Stimulated activated naive CD8-positive, alpha-beta T cell treated with anti-CD3 and anti-CD28 coated beads, Interleukin-15, amount 100 ng/mL, for 72 hours (primary cell): Measurements from ENCODE around the gene SWSAP1.
"Not testable (repeated sequence)": the region's sequence is repeated elsewhere in the genome, so short reads cannot be mapped to it uniquely, and the experiment has no call there.

Experiments
- ATAC-seq: fragments of 150-1000 bp; cut with Tn5 transposase; 2 replicates; pipeline ENCODE4 v1.10.0; 2021; ENCODE audit warnings: mild to moderate bottlenecking, moderate library complexity
- DNase-seq, 2 donors: peaks; one replicate each; pipeline ENCODE4 v3.0.0; 2021 to 2022
- H3K27ac Mint-ChIP-seq, 2 donors: one replicate each; pipeline ENCODE4 v1.8.0; 2022; ENCODE audit warnings: mild to moderate bottlenecking in 2 of 2, mixed read lengths in 2 of 2, moderate library complexity in 2 of 2
- H3K27me3 Mint-ChIP-seq: one replicate; pipeline ENCODE4 v1.8.0; 2022; ENCODE audit warnings: mixed read lengths
- H3K4me1 Mint-ChIP-seq: one replicate; pipeline ENCODE4 v1.8.0; 2022; ENCODE audit warnings: mild to moderate bottlenecking, mixed read lengths
- H3K4me3 Mint-ChIP-seq, 2 donors: one replicate each; pipeline ENCODE4 v1.8.0; 2022; ENCODE audit warnings: mild to moderate bottlenecking in 2 of 2, mixed read lengths in 2 of 2, moderate library complexity in 1 of 2
- H3K9me3 Mint-ChIP-seq, 2 donors: one replicate each; pipeline ENCODE4 v1.8.0; 2022; ENCODE audit warnings: mixed read lengths in 2 of 2

Gene SWSAP1

GRCh38 chr19:11406703-11407236, 32.3 kb downstream of the SWSAP1 start:
- not testable (repeated sequence) for DNase-seq, H3K4me3 Mint-ChIP-seq, H3K9me3 Mint-ChIP-seq, H3K27ac Mint-ChIP-seq, ATAC-seq, H3K4me1 Mint-ChIP-seq
- peaks cover 32% of the 10 kb centered on the region for H3K27me3 Mint-ChIP-seq

GRCh38 chr19:11408591-11408990, 34.1 kb downstream of the SWSAP1 start:
- H3K4me1 Mint-ChIP-seq, result peaks cover 6% of the 10 kb centered on the region
- H3K27me3 Mint-ChIP-seq, result peaks cover 32% of the 10 kb centered on the region
- H3K27ac Mint-ChIP-seq, result no peak overlapping the region
- H3K4me3 Mint-ChIP-seq, result no peak overlapping the region
- no peaks in the 10 kb centered on the region for H3K9me3 Mint-ChIP-seq
- ATAC-seq (no peak), DNase-seq (no peak)

GRCh38 chr19:11410682-11411081, 36.2 kb downstream of the SWSAP1 start:
- Mint-ChIP-seq H3K27ac (no peak overlapping the region), H3K27me3 (peaks cover 35% of the 10 kb centered on the region), H3K4me1 (peaks cover 6% of the 10 kb centered on the region), H3K9me3 (no peaks in the 10 kb centered on the region), H3K4me3 (no peak overlapping the region)
- DNase-seq, result no peak
- ATAC-seq, result no peak

GRCh38 chr19:11414544-11414943, 40.1 kb downstream of the SWSAP1 start:
- Mint-ChIP-seq H3K27ac (no peak overlapping the region), H3K9me3 (no peaks in the 10 kb centered on the region), H3K27me3 (peaks cover 41% of the 10 kb centered on the region), H3K4me1 (peaks cover 14% of the 10 kb centered on the region), H3K4me3 (no peak overlapping the region)
- ATAC-seq, result no peak
- DNase-seq, result no peak

GRCh38 chr19:11416346-11417052, 42.0 kb downstream of the SWSAP1 start:
- Mint-ChIP-seq H3K4me3 (no peak overlapping the region), H3K27ac (no peak overlapping the region), H3K4me1 (peaks cover 29% of the 10 kb centered on the region), H3K27me3 (peaks cover 60% of the 10 kb centered on the region), H3K9me3 (no peaks in the 10 kb centered on the region)
- no peak for ATAC-seq
- DNase-seq, result no peak

DNA sequence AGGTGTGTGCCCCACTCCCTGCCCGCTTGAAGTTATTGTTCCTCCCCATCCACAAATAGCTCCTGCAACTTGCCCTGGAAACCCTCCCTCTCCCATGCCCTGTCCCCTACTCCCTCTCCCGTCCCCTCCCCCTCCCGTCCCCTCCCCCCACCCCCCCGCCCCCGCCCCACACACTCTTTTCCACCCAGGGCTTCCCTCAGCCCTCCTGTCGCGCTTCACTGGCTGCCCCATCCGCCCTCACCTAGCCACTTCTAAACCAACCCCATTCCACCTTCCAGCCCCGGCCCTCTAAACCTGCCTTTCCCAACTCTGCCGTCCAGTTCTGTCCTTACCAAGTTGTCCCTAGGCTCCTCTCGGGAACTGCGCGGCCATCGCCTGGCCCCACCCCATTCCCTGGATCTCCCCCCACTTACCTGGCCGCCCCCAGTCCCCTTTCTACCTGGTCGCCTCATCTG, 43.7 kb downstream of the SWSAP1 start:
- H3K9me3 Mint-ChIP-seq, result no peaks in the 10 kb centered on the region
- DNase-seq (no peak), ATAC-seq (no peak)
- peaks cover 76% of the 10 kb centered on the region for H3K27me3 Mint-ChIP-seq
- no peak overlapping the region for H3K27ac Mint-ChIP-seq
- H3K4me1 Mint-ChIP-seq, result peaks cover 45% of the 10 kb centered on the region
- H3K4me3 Mint-ChIP-seq, result no peak overlapping the region

- Mint-ChIP-seq H3K4me3 (peak within 1 kb of the TSS in 1 of 2 donors; percentile 62), H3K4me1 (peaks cover 52% of the 10 kb centered on the region), H3K27me3 (peaks cover 84% of the 10 kb centered on the region), H3K9me3 (no peaks in the 10 kb centered on the region), H3K27ac (no peak within 1 kb of the TSS)
- ATAC-seq, result no peak
- DNase-seq, result no peak
Observed at GRCh38 chr19:11418549-11419506, 44.4 kb downstream of the SWSAP1 start, which contains the start of gene RGL3. Gene RGL3, minus strand, starts transcription at chr19:11419314. Its CDS starts 36 bp downstream, at chr19:11419278.

DNA sequence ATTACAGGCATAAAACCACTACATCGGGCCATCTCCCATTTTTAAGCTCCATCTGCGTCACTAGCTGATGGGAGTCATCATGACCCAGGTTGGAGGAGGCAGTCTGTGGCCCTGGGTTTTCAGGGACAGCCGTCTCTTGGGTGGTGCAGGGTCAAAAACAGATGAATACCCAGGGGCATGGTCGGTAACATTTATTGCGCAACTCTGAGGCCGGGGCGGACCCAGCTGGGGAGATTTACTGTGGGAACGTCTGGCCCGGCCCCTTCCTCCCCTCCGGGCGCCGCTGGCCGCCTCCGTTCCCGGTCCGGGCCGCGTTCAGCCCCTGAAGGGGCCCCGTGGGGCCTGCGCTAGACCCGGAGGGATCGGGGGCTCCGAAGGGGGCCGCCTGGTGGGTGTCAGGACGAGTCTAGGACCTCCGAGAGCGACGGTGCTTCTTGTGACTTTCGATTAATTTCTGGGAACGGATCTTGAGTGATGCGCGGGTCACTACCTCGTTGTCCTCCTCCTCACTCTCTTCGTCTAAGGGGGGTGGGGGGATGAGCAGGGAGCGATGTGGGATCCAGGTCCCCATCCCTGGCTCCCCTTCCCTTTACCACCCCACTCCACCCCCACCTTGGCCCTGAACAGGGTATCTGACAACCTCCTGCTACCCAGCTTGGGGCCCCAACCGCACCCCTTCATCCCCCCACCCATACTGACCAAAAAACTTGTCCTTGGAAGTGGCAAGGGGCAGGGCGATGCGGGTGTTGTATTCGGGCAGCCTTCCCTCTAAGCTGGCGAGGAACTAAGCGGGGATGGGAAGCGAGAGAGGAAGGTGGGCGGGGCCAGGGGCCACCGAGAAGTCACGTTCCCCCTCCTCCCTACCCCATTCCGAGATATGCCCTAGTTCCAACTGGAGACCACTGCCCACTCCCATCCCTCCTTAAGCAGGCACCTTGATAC, 46.2 kb downstream of the SWSAP1 start:
- no peak overlapping the region for H3K27ac Mint-ChIP-seq
- H3K4me3 Mint-ChIP-seq, result peak overlapping the region; percentile 66 to 87
- peaks cover 55% of the 10 kb centered on the region for H3K4me1 Mint-ChIP-seq
- no peaks in the 10 kb centered on the region for H3K9me3 Mint-ChIP-seq
- peaks cover 87% of the 10 kb centered on the region for H3K27me3 Mint-ChIP-seq
- DNase-seq (no peak), ATAC-seq (no peak)

GRCh38 chr19:11421371-11422098, 47.1 kb downstream of the SWSAP1 start:
- Mint-ChIP-seq H3K4me3 (peak overlapping the region; percentile 66 to 87), H3K4me1 (peaks cover 55% of the 10 kb centered on the region), H3K27me3 (peaks cover 81% of the 10 kb centered on the region), H3K9me3 (no peaks in the 10 kb centered on the region), H3K27ac (no peak overlapping the region)
- ATAC-seq, result peak; percentile 58
- DNase-seq, result peak; percentile 50 to 56

DNA sequence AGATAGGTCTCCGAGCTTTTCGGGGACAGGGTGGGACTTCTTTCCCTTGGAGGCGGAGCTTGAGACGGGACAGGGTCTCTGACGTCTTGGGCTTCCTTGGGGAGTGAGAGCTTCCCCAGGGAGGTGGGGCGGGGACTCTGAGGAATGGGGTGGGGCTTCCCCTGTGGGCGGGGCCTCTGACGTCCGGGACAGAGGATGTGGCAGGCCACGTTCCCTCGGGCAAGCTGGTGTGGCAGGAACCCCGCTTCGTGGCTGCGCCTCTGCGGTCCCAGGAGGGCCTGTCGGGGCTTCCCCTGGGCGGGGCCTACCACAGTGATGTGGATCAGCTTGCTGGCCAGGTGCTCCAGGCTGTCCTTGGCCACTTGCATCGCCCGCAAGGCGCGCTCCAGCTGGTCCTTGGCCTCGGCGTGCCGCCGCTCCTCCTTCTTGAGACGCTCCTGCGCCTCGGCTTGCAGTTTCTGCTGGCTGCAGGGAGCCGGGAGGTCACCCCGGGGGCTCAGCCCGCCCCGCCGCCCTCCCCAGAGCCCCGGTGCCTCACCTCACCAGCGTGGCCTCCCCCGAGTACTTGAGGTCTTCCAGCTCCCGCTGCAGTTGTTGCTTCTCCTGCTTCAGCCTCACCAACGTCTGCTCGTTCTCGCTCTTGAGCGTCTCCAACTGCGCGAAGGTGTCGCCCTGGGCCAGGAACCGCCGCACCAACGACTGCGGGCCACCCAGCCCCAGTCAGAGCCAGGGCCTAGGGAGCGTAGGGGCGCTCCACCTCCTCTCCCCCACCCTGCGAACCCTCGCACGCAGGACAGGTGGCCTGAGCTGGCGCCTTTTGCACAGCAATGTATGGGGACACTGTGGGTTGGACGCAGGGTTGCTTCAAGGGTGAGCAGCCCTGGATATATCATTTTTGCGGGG, 47.9 kb downstream of the SWSAP1 start:
- peak; percentile 66 to 81 for DNase-seq
- Mint-ChIP-seq H3K27ac (no peak overlapping the region), H3K27me3 (peaks cover 78% of the 10 kb centered on the region), H3K4me1 (peaks cover 55% of the 10 kb centered on the region), H3K9me3 (no peaks in the 10 kb centered on the region), H3K4me3 (peak overlapping the region; percentile 82 to 87)
- peak; percentile 90 for ATAC-seq

DNA sequence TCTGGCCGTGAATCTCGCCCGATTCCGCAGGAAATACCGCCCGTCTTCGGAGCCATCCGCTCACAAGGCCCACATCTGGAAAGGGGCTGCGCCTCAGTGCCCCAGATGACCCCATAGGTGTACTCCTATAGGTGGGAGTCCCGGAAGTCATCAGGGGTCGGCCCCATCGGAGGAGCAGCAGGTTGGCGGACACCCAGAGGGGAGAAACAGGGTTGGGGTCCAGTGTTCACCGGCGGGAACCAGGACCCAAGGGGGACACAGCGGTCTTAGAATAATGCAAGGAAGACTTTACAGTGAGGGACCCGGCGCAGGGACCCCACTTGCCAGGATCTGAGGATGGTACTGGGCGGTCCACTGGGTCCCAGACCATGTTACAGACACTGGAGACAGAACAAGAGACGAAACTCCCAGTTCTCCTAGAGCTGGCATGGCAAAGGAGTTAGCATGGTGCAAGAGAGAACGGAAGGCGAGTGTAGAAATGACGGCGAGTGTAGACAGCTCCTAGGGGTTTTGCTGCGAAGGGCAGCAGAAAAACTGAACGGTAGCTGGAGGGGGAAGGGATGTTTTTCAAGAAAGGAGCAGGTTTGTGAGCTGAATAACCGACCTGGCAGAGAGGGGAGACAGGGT, 48.8 kb downstream of the SWSAP1 start:
- ATAC-seq, result no peak
- Mint-ChIP-seq H3K27me3 (peaks cover 69% of the 10 kb centered on the region), H3K4me1 (peaks cover 53% of the 10 kb centered on the region), H3K27ac (peak overlapping the region in 1 of 2 donors; percentile 14), H3K4me3 (peak overlapping the region; percentile 82 to 87), H3K9me3 (no peaks in the 10 kb centered on the region)
- DNase-seq, result no peak

DNA sequence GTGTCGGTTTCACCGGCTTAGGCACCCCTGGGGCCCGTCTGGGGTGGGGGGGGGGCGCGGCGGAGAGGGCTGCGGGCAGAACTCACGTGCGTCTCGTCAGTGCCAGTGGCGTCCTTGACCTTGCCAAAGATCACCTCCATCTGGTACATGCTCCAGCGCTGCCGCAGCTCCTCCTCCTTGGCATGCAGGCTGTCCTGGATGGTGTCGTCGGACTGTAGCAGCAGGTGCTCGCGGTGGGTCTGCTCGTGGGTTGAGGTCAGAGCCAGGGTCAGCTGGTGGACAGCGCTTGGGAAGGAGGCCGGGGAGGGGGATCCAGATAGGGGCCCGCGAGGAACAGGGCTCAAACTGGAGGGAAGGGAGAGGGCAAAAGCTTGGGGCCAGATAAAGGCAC, 49.3 kb downstream of the SWSAP1 start:
- ATAC-seq, result no peak
- Mint-ChIP-seq H3K27me3 (peaks cover 64% of the 10 kb centered on the region), H3K4me1 (peaks cover 48% of the 10 kb centered on the region), H3K4me3 (peak overlapping the region in 1 of 2 donors; percentile 87), H3K27ac (no peak overlapping the region), H3K9me3 (no peaks in the 10 kb centered on the region)
- DNase-seq, result no peak
